H1 (cell line): ENCODE measurements around the gene CTRL. TPM values are rescaled to one million over a fixed set of nuclear protein-coding genes. Genes with fewer than 3 reads are reported as not detected.

ENCODE experiments used
- ASH2L ChIP-seq: fragments of 200-600, 300-600 bp; sonication (generic); IDR thresholded peaks from one replicate; pipeline ENCODE4 v1.7.1; 2017; ENCODE audit warnings: low read length
- ATF3 ChIP-seq: IDR thresholded peaks from 2 replicates; pipeline ENCODE4 v1.6.1; 2011; ENCODE audit warnings: low read depth, mild to moderate bottlenecking, low read length; ENCODE audit not compliant: insufficient read depth
- BCL11A ChIP-seq, 2 experiments: IDR thresholded peaks; one replicate each; pipeline ENCODE4 v1.6.1; 2011; ENCODE audit warnings: low read depth in 2 of 2, low read length in 2 of 2, mild to moderate bottlenecking in 2 of 2
- CEBPB ChIP-seq: IDR thresholded peaks from 2 replicates; pipeline ENCODE4 v1.6.1; 2012; ENCODE audit warnings: low read depth, low read length
- CHD2 ChIP-seq: IDR thresholded peaks from 2 replicates; pipeline ENCODE4 v1.6.1; 2012; ENCODE audit warnings: low read length, improper control_type of control experiment
- CREB1 ChIP-seq: IDR thresholded peaks from 2 replicates; pipeline ENCODE4 v1.6.1; 2012; ENCODE audit warnings: inconsistent platforms
- CTBP2 ChIP-seq: IDR thresholded peaks from 2 replicates; pipeline ENCODE4 v1.7.0; 2011; ENCODE audit warnings: borderline replicate concordance, mild to moderate bottlenecking, moderate library complexity, mixed read lengths, low read length; ENCODE audit not compliant: insufficient read depth, insufficient read length
- FOSL1 ChIP-seq: IDR thresholded peaks from 2 replicates; pipeline ENCODE4 v1.6.1; 2011; ENCODE audit warnings: mild to moderate bottlenecking, low read depth, low read length, moderate library complexity; ENCODE audit not compliant: insufficient read depth
- HDAC6 ChIP-seq: IDR thresholded peaks from one replicate; pipeline ENCODE4 v1.7.1; 2012; ENCODE audit warnings: low read depth, mild to moderate bottlenecking, inconsistent platforms, low read length, moderate library complexity
- KDM4A ChIP-seq: IDR thresholded peaks from one replicate; pipeline ENCODE4 v1.7.1; 2012; ENCODE audit warnings: low read depth, mild to moderate bottlenecking, moderate library complexity, low read length, inconsistent platforms; ENCODE audit not compliant: severe bottlenecking
- KDM5A ChIP-seq: fragments of 200-600 bp; IDR thresholded peaks from 2 replicates; pipeline ENCODE4 v1.7.1; 2012; ENCODE audit warnings: mild to moderate bottlenecking, low read length, inconsistent platforms, mixed read lengths
- PHF8 ChIP-seq: fragments of 200-600 bp; sonication (generic); conservative IDR thresholded peaks from 2 replicates; pipeline ENCODE4 v1.7.1; 2012; ENCODE audit warnings: low read depth, mild to moderate bottlenecking, inconsistent platforms, low read length, moderate library complexity
- POU5F1 ChIP-seq: IDR thresholded peaks from 2 replicates; pipeline ENCODE4 v1.6.1; 2011; ENCODE audit warnings: low read depth, mild to moderate bottlenecking, low read length, moderate library complexity
- RAD21 ChIP-seq, 2 experiments: IDR thresholded peaks in 1 of 2; conservative IDR thresholded peaks in 1 of 2; 2 replicates each; pipeline ENCODE4 v1.6.1; 2011; ENCODE audit warnings: low read depth in 2 of 2, low read length in 2 of 2, improper control_type of control experiment in 1 of 2, inconsistent platforms in 1 of 2, mild to moderate bottlenecking in 1 of 2, moderate library complexity in 1 of 2
- RXRA ChIP-seq: IDR thresholded peaks from 2 replicates; pipeline ENCODE4 v1.6.1; 2011; ENCODE audit warnings: low read depth, mild to moderate bottlenecking, low read length, moderate library complexity; ENCODE audit not compliant: insufficient read depth
- SIRT6 ChIP-seq: IDR thresholded peaks from one replicate; pipeline ENCODE4 v1.7.1; 2012; ENCODE audit warnings: low read length, inconsistent platforms
- SP1 ChIP-seq: IDR thresholded peaks from 2 replicates; pipeline ENCODE4 v1.6.1; 2011; ENCODE audit warnings: low read depth, low read length
- SRF ChIP-seq: IDR thresholded peaks from 2 replicates; pipeline ENCODE4 v1.6.1; 2011; ENCODE audit warnings: mild to moderate bottlenecking, low read depth, low read length, moderate library complexity
- SUZ12 ChIP-seq: fragments of 200-600 bp; sonication (generic); IDR thresholded peaks from 2 replicates; pipeline ENCODE4 v1.6.1; 2012; ENCODE audit warnings: mild to moderate bottlenecking, inconsistent platforms, low read length, moderate library complexity, mixed read lengths
- TAF1 ChIP-seq: IDR thresholded peaks from 2 replicates; pipeline ENCODE4 v1.6.1; 2011; ENCODE audit warnings: mild to moderate bottlenecking, low read depth, low read length
- TAF7 ChIP-seq: optimal IDR thresholded peaks from 2 replicates; pipeline ENCODE3; 2011; ENCODE audit warnings: low read depth, mild to moderate bottlenecking, inconsistent platforms, low read length, moderate library complexity, borderline replicate concordance
- YY1 ChIP-seq: IDR thresholded peaks from 2 replicates; pipeline ENCODE4 v1.6.1; 2011; ENCODE audit warnings: low read depth, mild to moderate bottlenecking, low read length
- polyA plus RNA-seq, 7 experiments: library from polyadenylated mRNA; depleted of rRNA in 3 of 7; stranded (reverse) in 5 of 7; unstranded in 2 of 7; fragments of >200 nt in 5 of 7; fragments of 200-250 nt in 2 of 7; gene quantifications; 1 replicate in 5 of 7; 2 replicates in 1 of 7; 4 replicates in 1 of 7; pipeline versions ENCODE4 v1.2.1 to v1.2.3, GENCODE V29; 2011 to 2013; ENCODE audit warnings: missing spikeins in 2 of 7, mixed read lengths in 2 of 7
- total RNA-seq: library from RNA; stranded (reverse); fragmentation: NEBNext Ultra II Directional; extraction: Animal tissue kit (Norgen Biotek cat#: 25700); gene quantifications from 2 replicates; pipeline ENCODE4 v1.2.1, GENCODE V29; 2021

CTRL gene
- total and polyA plus RNA-seq, 2 of the 8 experiments (the other 6 are each of a cell fraction or from before 2014, with no cell fraction given): 1.7 to 4.2 TPM

GRCh38 chr16:67935402-67936123 is 3.9 kb upstream of the CTRL start (continued):
- TF ChIP-seq SIRT6: no peak
- TF ChIP-seq CEBPB: no peak
- no peak for TF ChIP-seq SUZ12
- no peak for TF ChIP-seq CTBP2
- peak; percentile 68; the same call in 1 of the 2 replicates for TF ChIP-seq SP1
- no peak for TF ChIP-seq KDM4A
- TF ChIP-seq FOSL1: no peak
- TF ChIP-seq RAD21 (IDR thresholded peaks at IDR 0.05 in 1 of 2, conservative IDR thresholded peaks at IDR 0.05 in 1 of 2; ENCODE audit: low read depth in 2 of 2, low read length in 2 of 2): no peak
- TF ChIP-seq YY1: peak; percentile 27; the same call in 1 of the 2 replicates
- peak; percentile 79 for TF ChIP-seq ASH2L
- no peak for TF ChIP-seq POU5F1
- TF ChIP-seq CHD2: no peak
- TF ChIP-seq CREB1: no peak
- TF ChIP-seq RXRA: no peak
- TF ChIP-seq ATF3: 0 out of 2 replicates have a peak, but pooled peaks have one; percentile 32
- TF ChIP-seq PHF8: peak; percentile 50; the same call in 1 of the 2 replicates
- TF ChIP-seq TAF7: peak; percentile 46
- no peak for TF ChIP-seq HDAC6
- no peak for TF ChIP-seq BCL11A (IDR thresholded peaks at IDR 0.05; ENCODE audit: low read depth in 2 of 2, low read length in 2 of 2)
- no peak for TF ChIP-seq SRF
- peak; percentile 73 for TF ChIP-seq TAF1
- no peak; the same call in 1 of the 2 replicates for TF ChIP-seq KDM5A
- TF ChIP-seq, all 59 proteins: peak for 20
